Right lobe of liver (tissue), 6 donors: ENCODE results near the gene CAPN12. TPM values are rescaled to one million over a fixed set of nuclear protein-coding genes. Genes with fewer than 3 reads are reported as not detected.
A peak's percentile ranks its signal among the peaks of the same experiment; 100 is the strongest.
"Not testable (repeated sequence)": the region's sequence is repeated elsewhere in the genome, so short reads cannot be mapped to it uniquely, and the experiment has no call there.

ENCODE experiments used
- ATAC-seq, 4 donors: fragments of 200-7000 bp; cut with Tn5 transposase; one replicate each; pipeline ENCODE4 v1.9.1; 2020; ENCODE audit warnings: mild to moderate bottlenecking in 4 of 4, moderate library complexity in 4 of 4
- DNase-seq, 3 donors: peaks; one replicate each; pipeline ENCODE4 v3.0.0-alpha.2; 2020
- H3K27ac ChIP-seq, 3 donors: fragments of 200-600 bp; one replicate each; pipeline ENCODE4 v1.8.0; 2022
- H3K27me3 ChIP-seq, 2 donors: fragments of 200-600 bp; one replicate each; pipeline ENCODE4 v1.8.0; 2022
- H3K36me3 ChIP-seq, 4 donors: fragments of 200-600 bp; sonication (generic) in 1 of 4; one replicate each; pipeline versions ENCODE4 v1.5.1 to v1.8.0; 2017 to 2022; ENCODE audit warnings: control low read depth in 1 of 4
- H3K4me1 ChIP-seq, 4 donors: fragments of 200-600 bp; sonication (generic) in 1 of 4; one replicate each; pipeline versions ENCODE4 v1.5.1 to v1.8.0; 2017 to 2022; ENCODE audit warnings: control low read depth in 1 of 4
- H3K4me3 ChIP-seq, 3 donors: fragments of 200-600 bp; one replicate each; pipeline ENCODE4 v1.8.0; 2022
- H3K9me3 ChIP-seq, 4 donors: fragments of 200-600 bp; sonication (generic) in 1 of 4; one replicate each; pipeline versions ENCODE4 v1.5.1 to v1.8.0; 2017 to 2022; ENCODE audit warnings: control low read depth in 1 of 4
- CTCF ChIP-seq, 4 donors: fragments of 200-600 bp in 3 of 4; fragments of 450-650 bp in 1 of 4; IDR thresholded peaks; one replicate each; pipeline versions ENCODE4 v1.5.1 to v1.8.0; 2016 to 2022; ENCODE audit warnings: antibody characterized with exemption in 4 of 4, mild to moderate bottlenecking in 2 of 4
- POLR2A ChIP-seq: fragments of 450-650 bp; IDR thresholded peaks from one replicate; pipeline ENCODE4 v1.6.1; 2017; ENCODE audit warnings: antibody characterized with exemption, mild to moderate bottlenecking
- WGBS: methylation state at CpG from one replicate; pipeline ENCODE4 v1.1.6; 2018; ENCODE audit warnings: low coverage, low lambda C conversion rate; ENCODE audit not compliant: insufficient coverage; ENCODE audit errors: missing lambda C conversion rate; 5-methylcytosine and 5-hydroxymethylcytosine counted together
- intact Hi-C, 2 donors: fragments of 100-400 bp; cut with DNase I; formaldehyde crosslinking; loops; one replicate each; pipeline versions ENCODE4 v1.11.2 to v1.14.1; 2022
- total RNA-seq, 6 experiments: library from RNA; depleted of rRNA in 2 of 6; stranded (reverse); fragments of >200 nt in 2 of 6; fragmentation: NEBNext Ultra II Directional in 3 of 6; extraction: Animal tissue kit (Norgen Biotek cat#: 25700) in 3 of 6; gene quantifications; one replicate each; pipeline versions ENCODE4 v1.1.0 to v1.2.4, GENCODE V29; 2016 to 2023
- donor health status: DM: no; HTN: yes; CAD: no.
- donor health status: DM: no; HTN: no; CAD: no.
- donor health status: DM: no; HTN: no; CAD: no.
- donor health status: DM: no; HTN: yes; CAD: no.
- donor health status: DM: no; HTN: yes; CAD: no.

The CAPN12 gene
- total RNA-seq, 6 experiments from 2014 or later = 2.2 to 45.3 (median 16.3) TPM

GRCh38 chr19:38766276-38767047 lies 22.2 kb upstream of the CAPN12 start:
- ATAC-seq = no peak
- Histone ChIP-seq H3K9me3 (no peaks in the 10 kb centered on the region), H3K27ac (no peak overlapping the region), H3K4me3 (no peak overlapping the region), H3K27me3 (no peaks in the 10 kb centered on the region), H3K36me3 (no peaks in the 10 kb centered on the region), H3K4me1 (peaks cover 0 to 9% (median 0%) of the 10 kb centered on the region in 4 donors)
- WGBS = 84% methylated on average over 10 of the region's 10 CpGs
- intact Hi-C loops = no loop called here
- TF ChIP-seq CTCF (IDR thresholded peaks at IDR 0.05) (no peak), POLR2A (no peak)
- DNase-seq = peak in 1 of 3 donors; percentile 2

GRCh38 chr19:38765214-38765613 lies 20.9 kb upstream of the CAPN12 start:
- Histone ChIP-seq H3K4me3 (no peak overlapping the region), H3K27me3 (no peaks in the 10 kb centered on the region), H3K4me1 (peaks cover 0 to 10% (median 2%) of the 10 kb centered on the region in 4 donors), H3K27ac (no peak overlapping the region), H3K36me3 (no peaks in the 10 kb centered on the region), H3K9me3 (no peaks in the 10 kb centered on the region)
- no peak for TF ChIP-seq POLR2A
- TF ChIP-seq CTCF (IDR thresholded peaks at IDR 0.05) = no peak
- ATAC-seq (no peak), DNase-seq (no peak)
- WGBS = 89% methylated on average over 2 of the region's 2 CpGs
- intact Hi-C loops = no loop called here

- Histone ChIP-seq H3K27ac (peak overlapping the region; percentile 73 to 96 (median 89)), H3K4me3 (peak overlapping the region in 2 of 3 donors; percentile 13 to 37), H3K36me3 (no peaks in the 10 kb centered on the region), H3K9me3 (no peaks in the 10 kb centered on the region), H3K27me3 (no peaks in the 10 kb centered on the region), H3K4me1 (peaks cover 0 to 20% (median 7%) of the 10 kb centered on the region in 4 donors)
- TF ChIP-seq POLR2A = peak; percentile 60
- no peak for TF ChIP-seq CTCF (IDR thresholded peaks at IDR 0.05)
- intact Hi-C loops = no loop called here
- ATAC-seq (peak; percentile 51 to 68 (median 62)), DNase-seq (no peak)
- WGBS = 22% methylated on average over 3 of the region's 3 CpGs
Measured at GRCh38 chr19:38763795-38764220, 19.5 kb upstream of the CAPN12 start.

GRCh38 chr19:38761884-38762389 lies 17.7 kb upstream of the CAPN12 start:
- WGBS = 38% methylated on average over 5 of the region's 9 CpGs
- Histone ChIP-seq H3K27ac (peak overlapping the region; percentile 73 to 96 (median 89)), H3K4me3 (peak overlapping the region in 2 of 3 donors; percentile 28 to 37), H3K4me1 (peaks cover 0 to 20% (median 7%) of the 10 kb centered on the region in 4 donors)
- intact Hi-C loops, H3K27me3 ChIP-seq, DNase-seq, H3K9me3 ChIP-seq, ATAC-seq, H3K36me3 ChIP-seq: not testable (repeated sequence)
